ENCODE results near the gene YEATS4. TPM values are rescaled to one million over a fixed set of nuclear protein-coding genes. Genes with fewer than 3 reads are reported as not detected.

Gene YEATS4
- total RNA-seq, result 9.1 and 27.7 TPM in 2 replicates

GRCh38 chr12:69359531-69360347 lies at the start of gene YEATS4:
TSS of gene YEATS4 (plus strand) at chr12:69359743. CDS start at chr12:69359973, 230 bp downstream.

DNA sequence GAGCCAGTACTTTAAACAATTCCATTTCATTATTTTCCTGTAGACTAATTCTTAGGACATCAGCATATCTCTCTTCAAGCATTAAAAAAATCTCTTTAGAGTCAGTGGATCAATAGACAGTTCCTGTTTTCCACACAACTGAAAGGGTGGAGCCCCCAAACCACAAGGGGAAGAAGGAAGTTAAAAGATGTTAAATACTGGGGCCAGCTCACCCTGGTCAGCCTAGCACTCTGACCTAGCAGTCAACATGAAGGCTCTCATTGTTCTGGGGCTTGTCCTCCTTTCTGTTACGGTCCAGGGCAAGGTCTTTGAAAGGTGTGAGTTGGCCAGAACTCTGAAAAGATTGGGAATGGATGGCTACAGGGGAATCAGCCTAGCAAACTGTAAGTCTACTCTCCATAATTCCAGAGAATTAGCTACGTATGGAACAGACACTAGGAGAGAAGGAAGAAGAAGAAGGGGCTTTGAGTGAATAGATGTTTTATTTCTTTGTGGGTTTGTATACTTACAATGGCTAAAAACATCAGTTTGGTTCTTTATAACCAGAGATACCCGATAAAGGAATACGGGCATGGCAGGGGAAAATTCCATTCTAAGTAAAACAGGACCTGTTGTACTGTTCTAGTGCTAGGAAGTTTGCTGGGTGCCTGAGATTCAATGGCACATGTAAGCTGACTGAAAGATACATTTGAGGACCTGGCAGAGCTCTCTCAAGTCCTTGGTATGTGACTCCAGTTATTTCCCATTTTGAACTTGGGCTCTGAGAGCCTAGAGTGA lies 11.2 kb upstream of the YEATS4 start, which contains the start of gene LYZ:
Gene LYZ, plus strand, starts transcription at position 220 of the 777 bp plus-strand sequence. Its CDS starts 28 bp downstream, at position 248.

Other genes starting within 250 kb of the YEATS4 start
- gene CPSF6, start 120.2 kb upstream of the YEATS4 start, total RNA-seq, result 19.7 and 24.3 TPM in 2 replicates
- gene LYZ, start 11.4 kb upstream of the YEATS4 start, total RNA-seq, result not detected in 2 replicates
- 29.3 and 51.8 TPM in 2 replicates for gene FRS2, start 110.6 kb downstream of the YEATS4 start, total RNA-seq
- gene CCT2, start 225.7 kb downstream of the YEATS4 start, total RNA-seq, result 88.0 and 110 TPM in 2 replicates